ENCODE results near the gene NBPF3.

GRCh38 chr1:21496886-21497285 is 56.9 kb downstream of the NBPF3 start:
- TF ChIP-seq CTCF (IDR thresholded peaks at IDR 0.05), result no peak
- TF ChIP-seq POLR2A (IDR thresholded peaks at IDR 0.05), result no peak
